DMS153 (cell line): ENCODE measurements around the gene BPIFB4.
A peak's percentile ranks its signal among the peaks of the same experiment; 100 is the strongest.
"Not testable (repeated sequence)": the region's sequence is repeated elsewhere in the genome, so short reads cannot be mapped to it uniquely, and the experiment has no call there.

ENCODE experiments used
- DNase-seq: peaks from one replicate; lab custom pipeline; 2025; lab: John Stamatoyannopoulos, UW

Gene BPIFB4

GRCh38 chr20:33119725-33120720 is 40.6 kb downstream of the BPIFB4 start:
- no peak for DNase-seq

- no peak for DNase-seq
Measured at GRCh38 chr20:33120934-33121333, 41.5 kb downstream of the BPIFB4 start.

- DNase-seq = not testable (repeated sequence)
Measured at GRCh38 chr20:33122297-33122696, 42.9 kb downstream of the BPIFB4 start.

- DNase-seq = no peak
Measured at GRCh38 chr20:33124261-33124660, 44.8 kb downstream of the BPIFB4 start.

GRCh38 chr20:33124994-33125393 is 45.6 kb downstream of the BPIFB4 start:
- DNase-seq = no peak

- DNase-seq = no peak
Measured at GRCh38 chr20:33125983-33126382, 46.5 kb downstream of the BPIFB4 start.

GRCh38 chr20:33127422-33128097 is 48.1 kb downstream of the BPIFB4 start:
- no peak for DNase-seq

- DNase-seq = peak; percentile 94
Measured at GRCh38 chr20:33130568-33131061, 51.2 kb downstream of the BPIFB4 start.

- no peak for DNase-seq
Measured at GRCh38 chr20:33131949-33132473, 52.6 kb downstream of the BPIFB4 start.

GRCh38 chr20:33132513-33133372 is 53.3 kb downstream of the BPIFB4 start:
- DNase-seq = no peak

- no peak for DNase-seq
Measured at GRCh38 chr20:33133373-33133941, 54.0 kb downstream of the BPIFB4 start.

GRCh38 chr20:33137195-33137594 is 57.8 kb downstream of the BPIFB4 start:
- DNase-seq = no peak

- DNase-seq = no peak
Measured at GRCh38 chr20:33139467-33139866, 60.0 kb downstream of the BPIFB4 start.

- no peak for DNase-seq
Measured at GRCh38 chr20:33145521-33145920, 66.1 kb downstream of the BPIFB4 start.

GRCh38 chr20:33147299-33147698 is 67.9 kb downstream of the BPIFB4 start:
- DNase-seq = no peak

GRCh38 chr20:33148040-33148439 is 68.6 kb downstream of the BPIFB4 start:
- no peak for DNase-seq

GRCh38 chr20:33154252-33154651 is 74.8 kb downstream of the BPIFB4 start:
- no peak for DNase-seq

- DNase-seq = no peak
Measured at GRCh38 chr20:33158637-33159385, 79.4 kb downstream of the BPIFB4 start.

- DNase-seq = no peak
Measured at GRCh38 chr20:33159713-33160112, 80.3 kb downstream of the BPIFB4 start.

GRCh38 chr20:33160681-33161080 is 81.2 kb downstream of the BPIFB4 start:
- no peak for DNase-seq
